Activated CD4-positive, alpha-beta T cell treated with anti-CD3 and anti-CD28 coated beads for 24 hours (primary cell): ENCODE measurements around the gene ECHS1.
"Not testable (repeated sequence)": the region's sequence is repeated elsewhere in the genome, so short reads cannot be mapped to it uniquely, and the experiment has no call there.

Experiments used
- DNase-seq, 2 donors: peaks; one replicate each; pipeline ENCODE4 v3.0.0-alpha.2; 2020; ENCODE audit warnings: low read depth in 2 of 2

ECHS1 gene

GRCh38 chr10:133378251-133379096 lies 5.3 kb upstream of the ECHS1 start:
- DNase-seq, result peak in 1 of 2 donors; percentile 49

GRCh38 chr10:133377818-133378250 lies 4.7 kb upstream of the ECHS1 start:
- DNase-seq, result no peak

GRCh38 chr10:133377025-133377817 lies 4.1 kb upstream of the ECHS1 start:
- DNase-seq, result no peak

GRCh38 chr10:133376183-133376582 lies 3.0 kb upstream of the ECHS1 start:
- DNase-seq, result not testable (repeated sequence)

DNA sequence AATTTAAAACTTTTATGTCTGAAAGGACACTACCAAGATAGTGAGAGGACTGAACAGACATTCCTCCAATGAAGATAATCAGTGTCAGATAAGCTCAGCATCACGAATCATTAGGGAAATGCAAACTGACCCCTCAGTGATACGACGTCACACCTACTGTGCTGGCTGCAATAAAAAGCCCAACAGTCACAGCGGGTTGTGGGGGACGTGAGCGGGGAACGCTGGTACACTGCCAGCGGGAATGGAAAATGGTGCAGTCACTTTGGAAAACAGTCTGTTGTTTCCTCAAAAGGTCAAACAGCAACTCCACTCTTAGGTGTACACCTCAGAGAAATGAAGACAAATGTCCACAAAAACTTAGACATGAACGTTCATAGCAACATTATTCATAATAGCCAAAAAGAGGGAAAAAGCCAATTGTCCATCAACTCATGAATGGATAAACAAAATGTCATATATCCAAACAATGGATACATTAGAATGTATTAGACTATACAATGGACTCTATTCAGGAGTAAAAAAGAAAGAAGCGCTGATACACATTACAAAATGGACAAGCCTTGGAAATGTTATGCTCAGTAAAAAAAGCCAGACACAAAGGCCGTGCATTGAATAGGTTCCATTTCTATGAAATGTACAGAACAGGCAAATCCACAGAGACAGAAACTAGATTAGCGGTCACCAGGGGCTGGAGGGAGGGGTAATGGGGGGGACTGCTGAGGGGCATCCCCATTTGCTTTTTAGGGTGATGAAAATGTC lies 2.4 kb upstream of the ECHS1 start:
- DNase-seq, result no peak

DNA sequence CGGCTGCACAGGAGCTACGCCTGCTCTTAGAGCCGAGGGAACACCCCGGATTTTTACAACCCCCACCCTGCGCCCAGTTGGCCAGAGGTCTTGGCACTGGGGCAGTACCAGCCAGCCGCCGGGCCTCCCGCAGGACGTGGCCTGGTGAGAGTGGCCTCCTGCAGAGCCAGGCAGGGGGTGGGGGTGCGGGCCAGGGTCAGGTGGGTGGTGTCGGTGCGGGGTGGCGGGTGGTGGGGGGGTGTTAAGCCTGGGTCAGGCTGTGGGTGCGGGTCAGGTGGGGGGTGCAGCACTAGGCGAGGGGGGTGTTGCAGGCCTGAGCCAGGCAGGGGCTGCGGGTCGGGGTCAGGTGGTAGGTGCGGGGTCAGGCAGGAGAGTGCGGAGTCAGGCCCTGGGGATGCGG lies 647 bp downstream of the ECHS1 start:
- DNase-seq, result no peak

- DNase-seq, result no peak
Measured at GRCh38 chr10:133370030-133370786, 2.9 kb downstream of the ECHS1 start.

- DNase-seq, result no peak
Measured at GRCh38 chr10:133368153-133368552, 5.0 kb downstream of the ECHS1 start.

DNA sequence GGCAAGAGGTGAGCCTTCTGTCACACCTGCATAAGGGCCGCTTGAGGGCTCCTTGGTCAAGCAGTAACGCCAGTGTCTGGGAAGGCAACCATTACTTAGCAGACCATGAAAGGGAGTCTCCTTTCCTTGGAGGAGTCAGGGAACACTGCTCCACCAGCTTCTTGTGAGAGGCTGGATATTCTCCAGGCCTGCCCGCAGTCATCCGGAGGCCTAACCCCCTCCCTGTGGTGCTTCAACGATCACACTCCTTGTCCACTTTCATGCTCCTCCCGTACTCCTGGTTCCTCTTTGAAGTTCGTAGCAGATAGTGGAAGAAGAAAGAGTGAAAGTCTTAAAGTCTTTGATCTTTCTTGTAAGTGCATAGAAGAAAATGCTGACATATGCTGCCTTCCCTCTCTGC lies 5.7 kb downstream of the ECHS1 start:
- DNase-seq, result not testable (repeated sequence)

DNA sequence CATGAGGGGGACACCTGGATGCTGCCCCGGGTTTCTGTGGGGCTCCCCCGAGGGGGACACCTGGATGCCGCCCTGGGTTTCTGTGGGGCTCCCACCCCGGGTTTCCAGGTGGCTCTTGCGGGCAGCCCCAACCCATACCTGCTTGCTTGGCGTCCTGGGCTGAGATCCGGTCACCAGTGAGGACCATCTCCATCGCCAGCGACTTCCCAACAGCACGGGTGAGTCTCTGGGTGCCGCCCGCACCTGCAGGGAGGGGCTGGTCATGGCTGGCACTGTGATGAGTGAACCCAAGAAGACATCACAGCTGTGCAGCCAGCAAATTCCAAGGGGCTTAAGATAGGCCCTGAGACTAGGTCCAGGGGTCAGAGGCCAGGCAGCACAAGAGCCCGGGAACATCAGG lies 6.4 kb downstream of the ECHS1 start:
- no peak for DNase-seq

GRCh38 chr10:133366130-133366478 lies 7.0 kb downstream of the ECHS1 start:
- no peak for DNase-seq

GRCh38 chr10:133365461-133366129 lies 7.6 kb downstream of the ECHS1 start:
- DNase-seq, result no peak

- no peak for DNase-seq
Measured at GRCh38 chr10:133364645-133365431, 8.3 kb downstream of the ECHS1 start.

GRCh38 chr10:133362846-133363245 lies 10.3 kb downstream of the ECHS1 start:
- DNase-seq, result no peak

DNA sequence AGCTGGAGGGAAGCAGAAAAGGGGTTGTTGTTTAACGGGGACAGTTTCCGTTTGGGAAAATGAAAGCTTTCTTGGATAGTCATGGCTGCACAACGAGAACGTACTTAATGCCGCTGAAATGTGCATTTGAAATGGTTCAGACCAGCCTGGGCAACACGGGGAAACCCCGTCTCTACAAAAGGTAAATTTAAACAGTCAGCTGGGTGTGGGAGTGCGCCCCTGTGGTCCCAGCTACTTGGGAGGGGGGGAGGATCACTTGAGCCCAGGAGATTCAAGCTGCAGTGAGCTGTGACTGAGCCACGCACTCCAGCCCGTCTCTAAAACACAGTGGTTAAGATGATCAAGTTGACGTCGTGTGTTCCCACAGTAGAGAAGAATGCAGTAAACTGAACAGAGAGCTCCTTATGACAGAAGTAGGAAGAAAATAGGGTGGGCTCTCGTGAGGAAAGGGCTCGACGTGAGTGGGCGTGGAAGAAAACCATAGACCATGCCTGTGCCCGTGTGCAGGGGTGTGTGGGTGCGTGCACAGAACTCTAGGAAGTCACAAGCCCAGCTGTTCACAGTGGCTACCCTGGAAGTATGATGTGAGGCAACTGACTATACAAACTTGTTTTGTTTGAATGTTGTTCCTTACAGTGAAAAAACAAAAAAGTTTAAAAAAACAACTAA lies 11.2 kb downstream of the ECHS1 start:
- DNase-seq, result no peak

GRCh38 chr10:133361227-133361626 lies 11.9 kb downstream of the ECHS1 start:
- no peak for DNase-seq

- DNase-seq, result no peak
Measured at GRCh38 chr10:133359972-133360610, 13.1 kb downstream of the ECHS1 start.

DNA sequence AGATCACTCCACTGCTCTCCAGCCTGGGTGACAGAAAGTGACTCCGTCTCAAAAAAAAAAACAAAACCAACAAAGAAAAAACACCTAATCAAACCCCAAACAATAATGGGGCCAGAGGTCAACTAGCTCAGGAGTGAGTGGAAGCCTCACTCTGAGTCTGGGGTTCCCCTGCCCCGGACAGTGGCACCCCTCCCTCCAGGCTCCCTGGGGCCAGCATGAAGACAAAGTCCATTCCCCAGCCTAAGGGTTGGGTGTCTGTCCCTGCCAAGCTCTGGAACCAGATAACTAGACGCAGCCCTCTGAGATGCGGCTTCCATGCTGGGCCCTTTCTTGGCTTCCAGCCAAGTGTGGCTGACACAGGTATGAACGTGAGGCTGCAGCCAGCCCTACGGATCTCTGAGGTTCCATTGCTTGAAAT lies 13.6 kb downstream of the ECHS1 start:
- no peak for DNase-seq

DNA sequence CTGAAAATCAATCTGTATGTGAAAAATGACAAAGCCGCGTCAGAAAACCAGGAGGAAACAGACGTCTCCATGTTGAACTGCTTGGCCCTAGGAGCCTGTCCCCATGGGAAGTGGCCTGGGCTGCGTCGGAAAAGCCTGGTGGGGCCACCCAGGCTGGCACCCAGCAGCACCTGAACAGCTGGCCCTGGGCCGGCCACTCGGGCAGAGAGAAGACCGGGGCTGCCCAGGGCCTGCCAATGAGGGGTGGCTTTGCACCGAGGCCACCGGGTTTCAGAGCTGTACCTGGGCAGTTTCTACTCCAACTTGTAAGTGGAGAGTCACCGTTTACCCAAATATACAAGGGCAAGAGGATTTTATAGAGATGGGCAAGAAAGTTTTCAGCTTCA lies 14.2 kb downstream of the ECHS1 start:
- DNase-seq, result no peak
